Osteocyte (in vitro differentiated cells): ENCODE measurements around the gene UXS1. TPM values are rescaled to one million over a fixed set of nuclear protein-coding genes. Genes with fewer than 3 reads are reported as not detected.

ENCODE experiments used
- DNase-seq: peaks from one replicate; pipeline ENCODE4 v3.0.0; 2021; ENCODE audit warnings: mixed read lengths; ENCODE audit not compliant: unreplicated experiment; ENCODE audit errors: extremely low spot score
- H3K27ac Mint-ChIP-seq: one replicate; pipeline ENCODE4 v1.8.0; 2021; ENCODE audit warnings: mild to moderate bottlenecking, mixed read lengths; ENCODE audit not compliant: unreplicated experiment
- H3K27me3 Mint-ChIP-seq: one replicate; pipeline ENCODE4 v1.8.0; 2021; ENCODE audit warnings: mixed read lengths; ENCODE audit not compliant: unreplicated experiment
- H3K36me3 Mint-ChIP-seq: one replicate; pipeline ENCODE4 v1.8.0; 2021; ENCODE audit warnings: mixed read lengths; ENCODE audit not compliant: unreplicated experiment
- H3K4me1 Mint-ChIP-seq: one replicate; pipeline ENCODE4 v1.8.0; 2021; ENCODE audit warnings: mixed read lengths; ENCODE audit not compliant: unreplicated experiment
- H3K4me3 Mint-ChIP-seq: one replicate; pipeline ENCODE4 v1.8.0; 2021; ENCODE audit warnings: mild to moderate bottlenecking, moderate library complexity, mixed read lengths; ENCODE audit not compliant: unreplicated experiment
- H3K9me3 Mint-ChIP-seq: one replicate; pipeline ENCODE4 v1.8.0; 2021; ENCODE audit warnings: mixed read lengths; ENCODE audit not compliant: unreplicated experiment
- CTCF ChIP-seq: fragments of 200-600 bp; sonication (generic); IDR thresholded peaks from 2 replicates; pipeline ENCODE4 v1.5.0; 2021; ENCODE audit warnings: antibody characterized with exemption, mild to moderate bottlenecking, moderate library complexity
- total RNA-seq: library from RNA; stranded (reverse); gene quantifications from 2 replicates; pipeline ENCODE4 v1.2.1, GENCODE V29; 2021

Gene UXS1
- total RNA-seq, 1 donor from 2014 or later: 23.2 TPM

- H3K9me3 Mint-ChIP-seq: peaks cover 6% of the 10 kb centered on the region
- H3K27ac Mint-ChIP-seq: no peak overlapping the region
- H3K27me3 Mint-ChIP-seq: peaks cover 39% of the 10 kb centered on the region
- no peak for TF ChIP-seq CTCF
- H3K4me3 Mint-ChIP-seq: no peak overlapping the region
- H3K4me1 Mint-ChIP-seq: no peaks in the 10 kb centered on the region
- no peaks in the 10 kb centered on the region for H3K36me3 Mint-ChIP-seq
- peak; percentile 84 for DNase-seq
These were observed 128.7 kb downstream of the UXS1 start for GRCh38 chr2:106065268-106065982.

DNA sequence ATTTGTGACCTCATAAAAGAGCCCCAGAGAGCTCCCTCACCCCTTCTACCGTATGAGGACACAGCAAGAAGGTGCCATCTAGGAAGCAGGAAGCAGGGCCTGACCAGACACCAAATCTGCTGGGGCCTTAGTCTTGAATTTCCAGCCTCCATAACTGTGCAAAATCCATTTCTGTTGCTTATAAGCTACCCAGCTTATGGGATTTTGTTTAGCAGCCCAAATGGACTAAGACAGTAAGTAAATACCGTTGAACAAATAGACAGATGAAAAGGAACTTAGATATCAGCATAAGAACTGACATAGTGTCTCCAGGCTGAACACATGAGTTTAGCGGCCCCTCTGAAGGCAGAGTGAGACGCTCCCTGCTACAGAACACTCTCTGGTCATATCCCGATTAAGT is 130.9 kb downstream of the UXS1 start:
- H3K4me1 Mint-ChIP-seq: peaks cover 1% of the 10 kb centered on the region
- peaks cover 9% of the 10 kb centered on the region for H3K9me3 Mint-ChIP-seq
- no peak for TF ChIP-seq CTCF
- no peaks in the 10 kb centered on the region for H3K36me3 Mint-ChIP-seq
- peak; percentile 30 for DNase-seq
- peaks cover 29% of the 10 kb centered on the region for H3K27me3 Mint-ChIP-seq
- H3K4me3 Mint-ChIP-seq: no peak overlapping the region
- H3K27ac Mint-ChIP-seq: no peak overlapping the region

DNA sequence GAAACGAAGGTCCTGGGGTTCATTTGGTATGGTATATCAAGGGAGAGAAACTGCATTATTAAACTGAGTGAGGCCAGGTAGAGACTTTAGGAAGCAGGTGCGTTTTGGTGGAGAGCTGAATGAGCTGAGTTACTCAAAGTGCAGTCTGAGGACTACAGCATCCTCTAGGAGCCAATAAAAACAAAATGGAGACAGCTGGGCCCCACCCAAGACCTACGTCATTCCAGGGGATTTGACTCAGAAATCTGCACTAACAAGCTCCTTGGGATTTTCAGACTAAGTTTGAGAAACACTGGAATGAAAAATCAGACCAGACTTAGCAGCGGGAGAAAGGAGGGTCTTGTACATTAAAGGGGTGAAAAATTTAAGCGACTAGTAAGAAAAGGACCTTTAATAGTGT is 131.5 kb downstream of the UXS1 start:
- H3K27me3 Mint-ChIP-seq: peaks cover 26% of the 10 kb centered on the region
- no peak overlapping the region for H3K4me3 Mint-ChIP-seq
- peak; percentile 13 for DNase-seq
- peaks cover 9% of the 10 kb centered on the region for H3K9me3 Mint-ChIP-seq
- TF ChIP-seq CTCF: no peak
- H3K4me1 Mint-ChIP-seq: peaks cover 1% of the 10 kb centered on the region
- H3K27ac Mint-ChIP-seq: no peak overlapping the region
- no peaks in the 10 kb centered on the region for H3K36me3 Mint-ChIP-seq

DNA sequence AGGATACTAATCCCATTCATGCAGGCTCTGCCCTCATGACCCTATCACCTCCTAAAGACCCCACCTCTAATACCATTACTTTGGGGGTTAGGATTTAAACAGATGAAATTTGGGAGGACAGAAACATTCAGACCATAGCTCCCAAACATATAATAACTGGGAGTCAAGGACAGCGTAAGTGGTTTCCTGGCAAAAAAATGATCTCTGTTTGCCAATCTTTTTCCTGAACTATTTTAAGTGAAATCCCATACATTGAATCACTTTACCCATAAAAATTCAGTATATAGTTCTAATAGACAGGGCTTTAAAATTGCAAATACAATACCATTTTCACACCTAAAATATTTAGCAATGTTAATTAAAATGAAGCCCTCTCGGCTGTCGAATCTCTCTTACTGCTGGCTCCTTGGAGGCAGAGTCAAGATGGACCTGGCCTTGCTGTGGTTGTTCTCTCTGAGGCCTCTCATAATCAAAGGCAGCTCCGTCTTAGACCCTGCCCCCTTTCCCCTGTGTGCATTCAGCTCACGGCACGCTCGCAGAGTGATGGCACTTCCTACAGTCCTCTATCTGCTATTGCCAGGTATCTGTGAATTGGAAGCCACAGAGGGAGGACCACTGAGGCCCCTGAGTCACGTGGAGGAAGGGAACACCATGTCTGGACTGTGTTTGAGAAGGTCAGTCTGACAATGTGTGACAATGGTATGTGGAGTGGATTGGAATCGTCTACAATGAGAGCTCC is 132.3 kb downstream of the UXS1 start:
- no peak for TF ChIP-seq CTCF
- Mint-ChIP-seq H3K4me3 (no peak overlapping the region), H3K9me3 (peaks cover 9% of the 10 kb centered on the region), H3K4me1 (peaks cover 3% of the 10 kb centered on the region), H3K27me3 (peaks cover 31% of the 10 kb centered on the region), H3K27ac (no peak overlapping the region), H3K36me3 (peaks cover 2% of the 10 kb centered on the region)
- DNase-seq: peak; percentile 64

- Mint-ChIP-seq H3K27ac (no peak overlapping the region), H3K36me3 (peaks cover 2% of the 10 kb centered on the region), H3K9me3 (peaks cover 9% of the 10 kb centered on the region), H3K4me1 (peaks cover 15% of the 10 kb centered on the region), H3K4me3 (no peak overlapping the region), H3K27me3 (peaks cover 20% of the 10 kb centered on the region)
- TF ChIP-seq CTCF: no peak
- no peak for DNase-seq
These were observed 134.6 kb downstream of the UXS1 start for GRCh38 chr2:106059416-106060065.
